GM03348 (cell line): ENCODE measurements around the gene PCSK6.

Experiments
- DNase-seq: peaks from one replicate; pipeline ENCODE4 v3.0.0; 2012; ENCODE audit warnings: low spot score

Gene PCSK6

DNA sequence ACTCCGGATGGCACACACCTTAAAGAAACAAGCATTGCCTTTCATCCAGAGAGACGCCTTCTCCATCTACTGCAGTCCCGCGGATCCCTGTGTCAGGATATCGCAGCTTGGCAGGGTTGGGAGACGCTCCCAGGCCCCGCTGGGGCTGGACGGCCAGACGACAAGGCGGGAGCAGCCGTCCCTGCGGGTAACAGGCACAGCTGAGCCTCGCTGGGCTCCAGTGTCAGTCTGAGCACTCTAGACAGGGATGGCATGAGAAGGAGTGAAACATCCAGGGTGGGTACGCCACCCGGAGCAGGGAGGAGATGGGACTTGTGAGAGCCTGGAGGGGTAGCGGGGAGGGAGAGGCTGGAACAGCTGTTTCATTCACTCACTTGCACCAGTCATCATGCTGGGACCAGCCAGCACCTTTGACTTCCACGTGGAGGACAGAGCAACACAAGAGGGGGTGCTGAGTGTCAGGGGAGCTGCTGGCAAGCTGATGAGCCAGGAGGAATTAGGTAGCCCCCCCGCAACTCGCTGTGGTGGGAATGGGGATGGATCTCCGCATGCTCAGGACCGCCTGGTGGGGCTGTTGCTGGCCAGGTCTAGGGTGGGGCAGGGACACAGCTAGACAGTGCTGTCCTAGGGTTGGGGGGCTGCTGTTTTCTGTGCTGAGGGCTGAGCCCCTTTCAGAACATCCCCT, 162.9 kb downstream of the PCSK6 start:
- no peak for DNase-seq

DNA sequence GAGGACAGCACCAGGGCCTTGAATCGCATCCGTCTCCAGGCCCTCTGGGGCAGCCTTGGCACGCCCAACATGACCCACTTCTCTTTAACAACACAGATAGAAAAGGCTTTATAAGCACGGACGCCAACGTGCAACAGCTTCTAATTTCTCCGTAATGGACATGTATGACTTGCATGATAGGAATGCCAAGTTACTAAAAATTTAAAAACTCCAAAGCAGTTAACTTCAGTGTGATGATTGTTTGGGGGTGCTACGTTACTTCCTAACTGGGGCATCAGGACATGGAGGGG, 163.5 kb downstream of the PCSK6 start:
- DNase-seq: no peak

DNA sequence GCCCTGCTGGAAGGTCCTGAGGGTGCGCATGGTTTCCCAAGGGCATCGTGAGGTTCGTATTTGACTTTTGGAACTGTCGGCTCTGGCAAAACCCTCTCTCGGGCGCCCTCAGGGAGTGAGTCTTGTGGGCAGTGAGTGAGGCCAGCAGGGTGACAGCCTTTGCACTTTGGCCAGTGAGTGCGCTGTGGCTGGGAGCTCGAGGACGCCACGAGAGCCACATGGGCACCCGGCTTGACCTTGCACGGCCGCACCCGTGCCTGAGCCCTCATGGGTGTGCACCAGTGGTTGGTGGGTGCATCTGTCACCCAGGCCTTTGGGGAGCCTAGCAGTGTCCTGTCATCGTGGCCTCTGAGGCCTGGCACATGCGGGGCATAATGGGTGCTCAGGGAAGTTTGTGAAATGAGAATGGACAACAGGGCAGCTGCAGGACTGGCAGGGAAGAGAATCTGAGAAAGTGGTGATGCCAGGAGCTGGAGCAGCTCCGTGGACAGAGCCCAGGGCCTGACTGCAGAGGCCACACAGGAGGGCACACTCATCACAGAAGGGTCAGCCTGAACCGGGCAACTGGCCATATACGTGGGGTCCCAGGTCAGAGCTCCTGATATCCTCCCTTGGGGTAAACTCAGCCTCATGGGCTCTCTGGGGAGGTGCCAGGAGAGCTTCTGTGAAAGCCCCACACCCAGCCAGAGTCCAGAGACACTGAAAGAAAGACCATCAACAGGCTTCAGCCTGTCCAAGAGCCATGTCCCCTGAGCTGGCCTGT, 164.1 kb downstream of the PCSK6 start:
- DNase-seq: no peak

DNA sequence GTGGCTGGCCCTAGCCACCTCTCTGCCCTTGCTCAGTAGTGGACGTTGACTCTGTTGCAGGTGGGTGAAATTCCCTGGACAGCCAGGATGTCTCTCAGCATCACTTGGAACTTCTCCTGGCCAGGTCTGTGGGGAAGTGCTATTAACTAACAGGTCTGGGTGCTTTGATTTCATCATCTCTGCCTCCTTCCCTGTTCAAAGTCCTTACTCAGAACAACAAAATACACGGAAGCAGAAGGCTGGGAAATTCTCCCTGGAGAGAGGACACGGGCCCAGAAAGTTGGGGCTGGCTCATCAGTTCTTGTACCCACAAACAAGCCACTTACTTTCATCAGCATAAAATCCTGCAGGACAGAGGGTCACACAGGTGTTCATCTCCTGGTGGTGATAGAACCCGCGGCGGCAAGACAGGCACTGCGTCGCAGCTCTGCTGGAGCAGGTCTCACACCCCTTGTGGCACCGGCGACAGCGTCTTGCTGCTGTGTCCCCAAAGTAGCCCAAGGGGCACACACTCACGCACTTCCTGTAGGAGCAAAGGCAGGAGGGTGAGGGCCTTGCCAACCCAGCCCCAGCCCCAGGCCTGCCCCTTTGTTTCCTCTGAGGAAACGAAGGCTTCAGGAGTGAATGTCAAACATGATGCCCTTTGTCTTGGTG, 164.9 kb downstream of the PCSK6 start:
- DNase-seq: no peak

DNA sequence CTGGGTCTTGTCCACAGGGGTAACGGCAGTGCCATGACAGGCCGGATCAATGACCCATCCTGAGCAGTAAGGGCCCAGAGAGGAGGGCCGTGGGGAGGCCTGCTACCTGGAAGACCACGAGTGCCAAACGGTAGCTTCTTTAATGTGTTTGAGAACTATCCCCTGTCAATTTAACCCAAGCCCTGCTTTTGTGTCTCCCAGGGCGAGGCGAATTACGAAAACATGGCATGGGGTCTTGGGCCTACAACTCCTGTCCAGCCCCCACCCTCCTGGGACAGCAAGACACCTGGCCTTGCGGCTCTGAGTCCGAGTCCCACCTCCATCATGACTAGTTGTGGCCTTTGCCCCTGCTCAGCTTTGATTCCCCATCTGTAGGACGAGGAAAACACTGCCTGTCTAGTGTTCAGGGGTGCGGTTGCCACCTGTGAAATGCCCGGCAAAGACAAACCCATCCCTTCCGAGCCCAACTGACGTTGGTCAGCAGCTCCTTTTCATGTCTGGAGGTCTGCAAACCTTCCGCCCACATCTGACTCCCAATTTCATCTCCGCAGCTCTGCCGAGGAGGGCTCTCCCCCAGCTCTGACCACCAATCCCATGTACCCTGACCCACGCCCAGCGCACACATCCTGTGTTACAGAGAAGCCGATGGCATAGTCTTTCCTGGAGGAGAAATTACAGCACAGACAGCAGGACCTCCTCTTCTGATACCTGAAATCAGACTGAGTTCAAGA, 165.5 kb downstream of the PCSK6 start:
- no peak for DNase-seq

DNA sequence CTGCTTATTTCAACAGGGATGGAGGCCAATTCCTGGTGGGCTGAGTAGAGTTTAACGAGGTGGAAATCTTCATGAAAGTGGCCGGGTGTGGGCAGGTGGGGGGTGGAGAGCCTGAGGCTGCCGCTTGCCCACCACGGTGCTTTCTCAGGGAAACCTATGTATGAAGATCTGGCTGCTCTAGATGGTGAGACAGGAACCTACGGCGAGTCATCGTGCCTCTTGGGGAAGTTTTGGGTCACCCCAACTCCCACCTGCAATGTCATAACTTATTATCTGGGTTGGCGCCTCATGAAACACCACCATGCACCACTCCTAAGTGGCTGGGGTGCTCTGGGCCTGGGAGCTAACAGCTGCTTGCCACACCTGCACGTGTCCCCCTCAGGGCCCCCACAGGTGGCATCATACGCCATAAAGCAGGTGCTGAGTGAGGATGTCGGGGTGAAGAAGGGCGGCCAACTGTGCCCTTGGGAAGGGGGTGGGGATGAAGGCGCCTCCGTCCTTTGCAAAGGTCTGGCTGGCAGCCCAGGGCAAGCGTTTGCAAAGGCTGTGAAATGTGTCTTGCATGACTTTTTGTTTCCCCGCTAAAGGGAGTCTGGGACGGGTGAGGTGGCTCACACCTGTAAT, 166.5 kb downstream of the PCSK6 start:
- no peak for DNase-seq

DNA sequence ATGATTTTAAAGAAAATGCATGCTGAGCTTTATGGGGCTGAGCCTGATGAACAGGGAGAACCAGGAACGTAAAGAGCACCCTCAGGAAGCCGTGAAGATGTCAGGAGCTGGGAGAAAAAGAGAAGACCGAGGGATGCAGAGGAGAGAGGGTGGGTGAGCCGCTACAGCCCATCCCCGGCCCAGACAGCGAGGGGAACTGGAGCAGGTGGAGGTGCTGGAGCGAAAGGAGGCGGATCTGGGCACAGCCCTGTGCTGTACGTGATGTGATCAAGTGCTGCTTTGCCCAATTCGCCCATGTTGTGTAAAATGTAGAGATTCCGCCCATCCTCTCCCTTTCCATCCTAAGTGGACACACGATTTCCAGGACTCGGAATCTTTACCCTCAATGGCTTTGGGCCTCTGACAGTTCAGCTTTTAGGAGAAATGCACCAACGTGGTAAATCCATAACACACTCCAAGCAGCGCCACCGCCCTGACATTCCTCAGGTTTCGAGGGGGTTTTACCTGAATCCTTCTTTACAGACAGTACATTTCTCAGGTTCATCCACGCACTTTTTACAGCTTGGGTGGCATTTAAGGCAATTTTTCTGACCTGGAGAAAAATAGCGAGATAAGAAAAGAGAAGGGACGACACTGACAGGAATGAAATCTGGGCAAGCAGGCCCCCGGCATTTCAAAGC, 167.4 kb downstream of the PCSK6 start:
- DNase-seq: no peak

DNA sequence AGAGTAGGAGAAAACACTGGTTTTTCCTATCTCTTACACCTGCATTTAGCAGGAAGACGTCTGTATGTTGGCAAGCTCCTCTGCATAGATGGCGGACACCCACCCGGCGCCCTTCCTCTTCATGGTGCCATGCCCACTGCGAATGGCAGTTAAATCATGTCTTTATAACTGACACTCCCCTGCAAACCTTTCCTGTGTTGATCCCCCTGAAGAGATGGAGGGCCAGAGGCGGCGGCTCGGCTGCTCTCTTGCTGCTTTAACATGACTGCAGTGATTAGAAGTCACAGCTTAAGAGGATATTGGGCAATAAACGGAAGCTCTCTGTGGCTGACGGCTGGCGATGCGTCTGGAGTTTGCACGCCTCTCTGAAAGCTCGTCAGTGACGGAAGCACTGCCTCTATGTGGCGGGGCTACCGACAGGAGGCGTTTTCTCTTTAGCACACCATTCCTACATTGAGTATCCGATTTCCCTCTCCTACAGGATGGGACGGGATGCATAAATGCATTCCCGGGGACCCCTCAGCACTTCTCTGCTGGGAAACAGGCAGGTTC, 168.9 kb downstream of the PCSK6 start:
- DNase-seq: no peak

DNA sequence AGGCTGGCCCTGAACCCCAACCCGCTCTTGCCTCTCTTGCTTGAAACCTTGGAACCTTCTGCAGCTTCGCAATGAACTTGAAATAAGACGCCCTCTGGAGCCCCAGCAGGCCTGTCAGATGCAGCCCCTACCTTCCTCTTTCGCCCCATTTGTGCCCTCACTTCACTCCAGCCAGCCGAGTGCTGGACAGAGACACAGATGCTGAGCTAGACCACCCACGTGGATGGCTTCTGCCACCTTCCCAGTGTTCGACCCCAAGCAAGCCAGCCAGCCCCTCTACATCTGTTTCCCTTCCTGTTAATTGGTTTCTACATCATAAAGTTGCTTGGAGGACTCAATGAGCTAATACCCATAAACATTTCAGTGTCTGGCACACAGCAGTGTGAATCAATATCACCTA, 170.7 kb downstream of the PCSK6 start:
- DNase-seq: no peak

DNA sequence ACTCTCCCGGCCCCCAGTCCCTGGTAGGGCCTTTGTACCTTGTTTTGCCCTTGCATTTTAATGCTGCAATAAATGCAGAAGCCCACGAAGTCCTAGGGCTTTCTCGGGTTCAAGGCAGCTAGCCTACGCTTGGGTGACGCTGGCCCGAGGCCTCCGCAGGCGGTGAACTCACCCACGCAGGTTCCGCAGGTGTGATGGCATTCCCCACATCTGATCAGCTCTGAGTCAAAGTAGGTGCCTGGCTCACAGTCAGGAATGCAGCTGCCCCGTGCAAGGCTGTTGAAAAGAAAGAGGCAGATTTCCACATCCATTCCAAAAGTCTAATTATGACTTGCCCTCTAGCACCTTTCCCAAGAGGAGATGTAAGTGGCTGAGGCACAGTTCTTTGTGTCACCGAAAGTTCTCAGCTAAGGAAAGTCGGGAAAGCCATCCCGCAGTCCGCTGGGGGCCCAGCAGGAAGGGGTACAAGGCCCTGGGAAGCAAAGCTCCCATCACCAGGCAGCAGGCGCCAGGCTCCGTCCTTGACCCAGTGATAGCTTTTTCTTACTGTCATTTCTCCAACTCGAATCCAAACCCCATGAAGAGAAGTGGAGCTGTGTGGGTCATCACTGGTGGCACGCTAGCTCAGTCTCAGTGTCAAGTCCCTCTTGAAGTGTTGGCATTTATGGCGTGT, 171.2 kb downstream of the PCSK6 start:
- no peak for DNase-seq

DNA sequence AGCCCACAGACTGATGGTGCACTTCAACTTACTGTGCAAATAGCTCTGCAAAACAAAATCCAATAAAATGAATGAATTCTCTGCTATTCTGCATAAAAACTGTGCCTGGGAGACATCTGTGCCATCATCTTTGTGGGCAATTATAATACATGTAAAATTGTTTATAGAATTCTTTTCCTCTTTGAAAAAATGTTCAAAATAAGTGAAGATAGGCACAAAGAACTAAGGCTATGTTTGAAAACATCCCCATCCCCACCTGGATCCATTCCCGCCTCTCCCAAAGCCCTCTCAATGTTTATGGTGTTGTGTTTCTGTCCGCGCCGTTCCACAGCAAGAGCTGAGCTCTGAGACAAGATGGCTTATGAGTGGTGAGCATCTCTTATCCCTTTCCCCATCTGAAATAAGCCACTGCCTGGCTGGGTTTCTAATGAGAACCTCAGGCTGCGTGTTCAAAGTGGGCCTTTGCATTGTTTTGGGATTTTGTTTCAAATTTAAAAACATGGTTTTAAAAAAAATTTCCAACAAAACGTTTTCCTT, 172.1 kb downstream of the PCSK6 start:
- DNase-seq: no peak

DNA sequence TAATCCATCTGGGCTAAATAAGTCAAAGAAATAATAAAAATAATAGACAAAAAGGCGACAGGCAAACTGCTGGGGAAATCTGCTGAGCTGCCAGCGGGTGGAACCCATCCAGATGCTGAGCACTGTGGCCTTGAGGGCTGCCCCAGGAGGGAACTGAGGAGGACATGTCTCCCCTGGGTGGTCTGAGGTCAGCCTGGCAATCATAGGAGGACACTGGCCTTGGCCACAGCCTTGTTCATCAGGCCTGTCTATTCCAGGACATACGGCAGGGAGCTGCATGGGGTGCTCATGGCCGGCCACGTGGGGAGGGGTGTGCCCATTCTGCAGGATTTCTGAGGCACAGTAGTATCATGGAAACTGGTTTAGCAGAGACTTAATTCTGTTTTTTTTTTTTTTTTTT, 173.0 kb downstream of the PCSK6 start:
- DNase-seq: no peak

DNA sequence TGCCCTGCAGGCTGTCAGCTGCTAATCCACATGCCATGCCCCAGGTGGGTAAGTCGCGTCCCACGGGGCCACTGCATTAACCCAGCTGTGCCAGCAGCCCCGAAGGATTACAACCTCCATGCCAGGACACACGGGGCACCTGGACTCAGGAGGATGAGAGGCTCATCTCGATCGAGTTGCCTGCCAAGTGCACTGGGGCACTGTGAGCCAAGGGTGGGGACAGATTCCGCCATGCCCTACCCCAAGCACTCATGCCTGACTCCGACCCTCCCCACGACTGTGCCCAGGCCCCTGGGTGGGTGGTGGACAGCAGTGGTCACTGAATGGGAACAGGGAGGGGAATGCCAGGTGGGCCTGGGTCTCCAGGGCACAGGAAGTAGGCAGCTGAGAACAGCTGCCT, 173.8 kb downstream of the PCSK6 start:
- no peak for DNase-seq

DNA sequence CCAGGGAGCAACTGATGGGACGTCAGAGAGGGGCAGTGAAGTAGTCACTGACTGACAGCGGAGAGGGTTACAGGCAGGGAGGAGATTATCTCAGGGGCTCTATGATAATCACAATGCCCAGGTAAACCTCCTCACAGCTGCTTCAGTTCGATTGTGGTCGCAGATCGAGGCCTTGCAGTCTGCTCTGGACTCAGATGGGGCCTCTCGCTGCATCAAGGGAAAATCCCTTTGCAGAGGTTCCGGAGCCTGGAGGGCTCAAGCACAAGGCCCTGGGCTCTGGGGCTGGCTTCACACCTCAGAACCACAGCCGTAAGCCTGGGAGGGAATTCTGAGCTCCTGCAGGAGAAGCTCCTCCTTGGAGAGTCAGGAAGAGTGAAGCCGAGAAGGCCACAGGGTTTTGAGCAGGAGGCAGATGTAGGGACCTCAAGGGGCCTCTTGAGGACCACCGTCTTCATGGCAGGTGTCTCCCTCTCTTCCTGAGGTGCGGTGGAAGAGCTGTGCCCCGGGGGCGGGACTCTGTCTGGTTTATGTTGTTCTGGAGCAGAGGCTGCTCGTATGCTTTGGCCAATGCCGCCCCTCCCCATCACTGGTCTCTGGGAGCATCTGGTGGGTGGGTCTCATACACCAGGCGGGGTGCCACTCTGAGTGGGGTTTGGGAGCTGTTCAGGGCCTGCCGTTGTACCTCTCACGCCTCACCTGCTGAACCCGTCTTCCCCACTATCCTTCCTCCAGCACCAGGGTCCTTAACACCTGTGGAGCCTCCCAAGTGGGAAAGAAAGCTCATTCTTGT, 175.0 kb downstream of the PCSK6 start:
- no peak for DNase-seq

DNA sequence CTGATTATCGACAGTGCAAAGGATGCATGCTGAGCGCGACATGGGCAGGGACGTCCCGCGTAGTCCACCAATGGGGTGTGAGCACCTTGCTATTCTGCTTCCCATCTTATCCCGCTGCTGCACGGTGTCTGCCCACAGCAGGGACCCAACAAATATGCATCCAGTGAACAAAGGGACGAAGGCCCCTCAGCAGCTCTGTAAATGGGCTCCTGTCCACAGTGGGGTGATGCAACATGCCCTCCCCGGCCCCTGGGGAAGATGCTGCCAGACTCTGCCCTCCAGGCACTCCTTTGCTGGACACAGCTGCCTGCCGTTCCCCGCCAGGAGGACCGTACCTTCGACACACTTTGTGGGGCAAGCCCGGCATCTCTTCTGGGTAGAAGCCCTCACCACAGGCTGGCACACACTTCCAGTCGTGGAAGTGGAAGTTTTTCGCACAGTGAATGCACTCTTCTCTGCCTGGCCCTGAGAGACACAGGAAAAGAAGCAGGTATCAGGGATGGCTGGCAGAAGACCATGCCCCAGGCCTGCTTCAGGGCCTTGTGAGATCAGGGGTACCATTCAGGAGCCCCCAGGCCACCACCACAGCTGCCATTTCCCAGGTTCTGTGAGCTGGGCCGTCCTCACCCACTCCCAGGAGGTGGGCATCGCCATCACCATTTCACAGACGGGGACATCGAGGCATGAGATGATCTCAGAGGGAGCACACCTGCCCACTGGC, 176.3 kb downstream of the PCSK6 start:
- DNase-seq: no peak

DNA sequence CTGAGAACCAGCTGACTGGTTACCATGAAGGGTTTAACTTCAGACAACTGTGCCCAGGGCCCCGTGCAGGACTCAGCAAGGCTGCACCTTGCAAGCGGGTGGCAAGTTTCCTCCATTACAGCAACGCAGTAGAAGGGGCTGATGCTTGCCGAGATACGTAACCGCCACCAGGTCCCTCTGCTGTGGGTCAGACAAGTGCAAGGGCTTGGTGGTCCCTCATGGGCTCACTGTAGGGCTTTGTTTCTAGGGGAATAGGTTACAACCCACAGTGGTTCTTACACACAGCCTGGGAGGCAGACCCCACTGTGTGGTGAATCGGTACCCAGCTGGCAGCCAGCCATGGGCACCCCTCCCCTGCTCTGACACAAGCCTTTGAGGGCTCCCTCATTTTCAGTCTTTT, 179.0 kb downstream of the PCSK6 start:
- no peak for DNase-seq

DNA sequence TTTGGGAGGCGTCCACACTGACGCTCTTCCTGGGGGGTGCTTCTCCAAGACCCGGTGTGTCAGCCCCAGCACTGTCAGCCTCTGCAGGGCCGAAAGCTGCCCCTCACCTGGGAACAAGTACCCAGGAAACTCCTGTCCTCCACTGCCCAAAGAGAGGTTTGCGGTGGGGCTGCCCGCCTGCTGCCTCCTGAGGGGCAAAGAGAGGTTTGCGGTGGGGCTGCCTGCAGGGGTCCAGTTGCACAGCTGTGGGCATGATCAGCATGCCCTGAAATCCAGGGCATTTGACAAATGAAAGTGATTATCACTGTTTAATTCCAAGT, 179.4 kb downstream of the PCSK6 start:
- DNase-seq: no peak

DNA sequence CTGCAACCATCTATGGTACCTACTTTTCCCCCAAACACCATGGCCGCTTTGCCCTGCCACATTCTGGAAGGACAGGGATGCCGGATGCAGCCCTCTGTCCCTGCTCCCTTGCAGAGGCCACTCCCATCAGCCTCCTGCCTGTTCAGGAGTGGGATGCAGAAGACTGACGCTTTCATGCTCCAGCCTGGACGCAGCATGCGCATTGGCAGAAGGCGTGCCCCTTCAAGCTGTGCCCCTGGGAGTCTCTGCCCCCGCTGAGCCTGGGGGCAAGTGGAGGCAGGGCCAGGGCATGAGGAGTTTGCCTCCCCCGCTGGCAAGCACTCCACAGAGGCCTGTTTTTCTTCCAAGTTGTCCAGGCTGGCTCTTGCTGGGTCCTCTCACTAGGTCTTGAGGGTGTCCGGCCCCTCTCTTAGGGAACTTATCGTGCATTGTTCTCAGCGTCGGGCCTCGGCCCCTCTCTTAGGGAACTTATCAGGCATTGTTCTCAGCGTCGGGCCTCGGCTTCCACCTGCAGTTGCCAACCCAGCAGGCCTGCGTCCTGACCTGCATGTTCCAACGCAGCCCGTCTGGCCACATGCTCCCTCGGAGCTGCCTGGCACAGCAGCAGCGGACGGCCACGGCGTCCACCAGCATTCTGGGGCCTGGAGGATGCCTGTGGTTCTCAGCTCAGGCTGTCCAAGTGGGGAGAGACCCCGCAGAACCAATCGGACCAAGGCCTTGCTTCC, 179.9 kb downstream of the PCSK6 start:
- DNase-seq: no peak
